ENCODE results near the gene ERVMER34-1.
A peak's percentile ranks its signal among the peaks of the same experiment; 100 is the strongest.

Gene ERVMER34-1

GRCh38 chr4:52750819-52751486, at the start of gene ERVMER34-1:
Gene ERVMER34-1, minus strand, starts transcription at chr4:52751425. Its CDS starts 5,905 bp downstream, at chr4:52745520.
- FAIRE-seq (no peak), DNase-seq (ENCODE audit: insufficient read length, low spot score) (no peak)

- DNase-seq (ENCODE audit: insufficient read length, low spot score) (no peak), FAIRE-seq (no peak)
Measured at GRCh38 chr4:52799813-52800212, 48.6 kb upstream of the ERVMER34-1 start.

GRCh38 chr4:52795533-52795932, 44.3 kb upstream of the ERVMER34-1 start:
- no peak for FAIRE-seq
- DNase-seq (ENCODE audit: insufficient read length, low spot score): no peak

- no peak for DNase-seq (ENCODE audit: insufficient read length, low spot score)
- no peak for FAIRE-seq
Measured at GRCh38 chr4:52791936-52792335, 40.7 kb upstream of the ERVMER34-1 start.

- no peak for DNase-seq (ENCODE audit: insufficient read length, low spot score)
- FAIRE-seq: no peak
Measured at GRCh38 chr4:52789774-52790173, 38.5 kb upstream of the ERVMER34-1 start.

- DNase-seq (ENCODE audit: insufficient read length, low spot score): no peak
- no peak for FAIRE-seq
Measured at GRCh38 chr4:52788806-52789205, 37.6 kb upstream of the ERVMER34-1 start.

- FAIRE-seq: no peak
- DNase-seq (ENCODE audit: insufficient read length, low spot score): no peak
Measured at GRCh38 chr4:52783069-52783468, 31.8 kb upstream of the ERVMER34-1 start.

- FAIRE-seq: no peak
- no peak for DNase-seq (ENCODE audit: insufficient read length, low spot score)
Measured at GRCh38 chr4:52780617-52781354, 29.6 kb upstream of the ERVMER34-1 start.

GRCh38 chr4:52780206-52780605, 29.0 kb upstream of the ERVMER34-1 start:
- FAIRE-seq (no peak), DNase-seq (ENCODE audit: insufficient read length, low spot score) (no peak)

- FAIRE-seq (no peak), DNase-seq (ENCODE audit: insufficient read length, low spot score) (no peak)
Measured at GRCh38 chr4:52760256-52760655, 9.0 kb upstream of the ERVMER34-1 start.

GRCh38 chr4:52755426-52755825, 4.2 kb upstream of the ERVMER34-1 start:
- FAIRE-seq: no peak
- no peak for DNase-seq (ENCODE audit: insufficient read length, low spot score)

GRCh38 chr4:52752936-52753335, 1.7 kb upstream of the ERVMER34-1 start:
- FAIRE-seq (no peak), DNase-seq (ENCODE audit: insufficient read length, low spot score) (no peak)

- peak; percentile 9 for DNase-seq (ENCODE audit: insufficient read length, low spot score)
- no peak for FAIRE-seq
Measured at GRCh38 chr4:52751487-52751911, 274 bp upstream of the ERVMER34-1 start.

- FAIRE-seq: no peak
Measured at GRCh38 chr4:52750213-52750612, 1.0 kb downstream of the ERVMER34-1 start.

GRCh38 chr4:52748432-52748831, 2.8 kb downstream of the ERVMER34-1 start:
- DNase-seq (ENCODE audit: insufficient read length, low spot score): no peak
- no peak for FAIRE-seq

More at GRCh38 chr4:52750213-52750612, 1.0 kb downstream of the ERVMER34-1 start:
- no peak for DNase-seq (ENCODE audit: insufficient read length, low spot score)

- no peak for DNase-seq (ENCODE audit: insufficient read length, low spot score)
- FAIRE-seq: no peak
Measured at GRCh38 chr4:52744588-52744987, 6.6 kb downstream of the ERVMER34-1 start.

GRCh38 chr4:52743444-52744019, 7.7 kb downstream of the ERVMER34-1 start:
- FAIRE-seq (no peak), DNase-seq (ENCODE audit: insufficient read length, low spot score) (no peak)

- FAIRE-seq (no peak), DNase-seq (ENCODE audit: insufficient read length, low spot score) (no peak)
Measured at GRCh38 chr4:52729586-52729985, 21.6 kb downstream of the ERVMER34-1 start.

GRCh38 chr4:52728691-52729240, 22.5 kb downstream of the ERVMER34-1 start:
- FAIRE-seq (no peak), DNase-seq (ENCODE audit: insufficient read length, low spot score) (no peak)

- DNase-seq (ENCODE audit: insufficient read length, low spot score) (no peak), FAIRE-seq (no peak)
Measured at GRCh38 chr4:52726826-52727580, 24.2 kb downstream of the ERVMER34-1 start.

Measured in HTR-8/SVneo (cell line).